ENCODE results near the gene TMEM94. TPM values are rescaled to one million over a fixed set of nuclear protein-coding genes. Genes with fewer than 3 reads are reported as not detected.

TMEM94 gene
- total RNA-seq, 1 donor from 2014 or later: 43.2 TPM

DNA sequence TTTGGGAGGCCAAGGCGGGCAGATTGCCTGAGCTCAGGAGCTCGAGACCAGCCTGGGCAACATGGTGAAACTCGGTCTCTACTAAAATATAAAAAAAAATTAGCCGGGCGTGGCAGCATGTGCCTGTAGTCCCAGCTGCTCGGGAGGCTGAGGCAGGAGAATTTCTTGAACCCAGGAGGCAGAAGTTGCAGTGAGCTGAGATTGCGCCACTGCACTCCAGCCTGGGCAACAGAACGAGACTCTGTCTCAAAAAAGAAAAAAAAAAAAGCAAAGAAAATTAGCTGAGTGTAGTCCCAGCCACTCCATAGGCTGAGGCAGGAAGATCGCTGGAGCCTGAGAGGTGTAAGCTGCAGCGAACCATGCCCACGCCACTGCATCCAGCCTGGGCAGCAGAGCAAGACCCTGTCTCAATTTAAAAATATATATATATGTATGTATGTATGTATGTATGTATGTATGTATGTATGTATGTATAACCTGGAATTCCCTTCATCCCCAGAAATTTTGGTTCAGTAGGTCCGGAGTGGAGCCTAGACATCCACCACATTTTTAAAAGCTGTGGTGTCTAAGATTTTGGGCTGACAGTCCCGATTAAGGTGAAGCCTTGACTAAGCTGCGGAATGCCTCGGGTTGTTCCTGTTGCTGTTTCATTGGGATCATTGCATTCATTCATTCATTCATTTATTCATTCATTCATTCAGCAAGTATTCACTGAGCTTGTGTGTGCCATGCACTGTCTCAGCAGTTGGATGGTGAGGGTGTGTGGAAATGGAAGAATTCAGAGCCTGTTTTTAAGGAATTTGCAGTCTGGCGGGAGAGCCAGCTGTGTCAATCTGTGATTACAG is 25.9 kb downstream of the TMEM94 start:
- Histone ChIP-seq H3K27me3 (no peaks in the 10 kb centered on the region), H3K9me3 (no peaks in the 10 kb centered on the region), H3K4me1 (peaks cover 16% of the 10 kb centered on the region), H3K36me3 (no peaks in the 10 kb centered on the region), H3K4me3 (no peak overlapping the region), H3K27ac (no peak overlapping the region)
- DNase-seq (ENCODE audit: extremely low spot score in 2 of 2): no peak
- no peak for TF ChIP-seq POLR2AphosphoS5 (IDR thresholded peaks at IDR 0.05; ENCODE audit: insufficient read depth in 1 of 2, low read depth in 1 of 2)
- no peak for TF ChIP-seq POLR2A (IDR thresholded peaks at IDR 0.05)
- TF ChIP-seq, protein P1, sequence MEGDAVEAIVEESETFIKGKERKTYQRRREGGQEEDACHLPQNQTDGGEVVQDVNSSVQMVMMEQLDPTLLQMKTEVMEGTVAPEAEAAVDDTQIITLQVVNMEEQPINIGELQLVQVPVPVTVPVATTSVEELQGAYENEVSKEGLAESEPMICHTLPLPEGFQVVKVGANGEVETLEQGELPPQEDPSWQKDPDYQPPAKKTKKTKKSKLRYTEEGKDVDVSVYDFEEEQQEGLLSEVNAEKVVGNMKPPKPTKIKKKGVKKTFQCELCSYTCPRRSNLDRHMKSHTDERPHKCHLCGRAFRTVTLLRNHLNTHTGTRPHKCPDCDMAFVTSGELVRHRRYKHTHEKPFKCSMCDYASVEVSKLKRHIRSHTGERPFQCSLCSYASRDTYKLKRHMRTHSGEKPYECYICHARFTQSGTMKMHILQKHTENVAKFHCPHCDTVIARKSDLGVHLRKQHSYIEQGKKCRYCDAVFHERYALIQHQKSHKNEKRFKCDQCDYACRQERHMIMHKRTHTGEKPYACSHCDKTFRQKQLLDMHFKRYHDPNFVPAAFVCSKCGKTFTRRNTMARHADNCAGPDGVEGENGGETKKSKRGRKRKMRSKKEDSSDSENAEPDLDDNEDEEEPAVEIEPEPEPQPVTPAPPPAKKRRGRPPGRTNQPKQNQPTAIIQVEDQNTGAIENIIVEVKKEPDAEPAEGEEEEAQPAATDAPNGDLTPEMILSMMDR (IDR thresholded peaks at IDR 0.05): no peak
- intact Hi-C loops (cut with DNase I): loop anchor here (2.0 kb wide), 1 partner anchor 32 kb away; the partner anchor contains the start of gene CASKIN2

DNA sequence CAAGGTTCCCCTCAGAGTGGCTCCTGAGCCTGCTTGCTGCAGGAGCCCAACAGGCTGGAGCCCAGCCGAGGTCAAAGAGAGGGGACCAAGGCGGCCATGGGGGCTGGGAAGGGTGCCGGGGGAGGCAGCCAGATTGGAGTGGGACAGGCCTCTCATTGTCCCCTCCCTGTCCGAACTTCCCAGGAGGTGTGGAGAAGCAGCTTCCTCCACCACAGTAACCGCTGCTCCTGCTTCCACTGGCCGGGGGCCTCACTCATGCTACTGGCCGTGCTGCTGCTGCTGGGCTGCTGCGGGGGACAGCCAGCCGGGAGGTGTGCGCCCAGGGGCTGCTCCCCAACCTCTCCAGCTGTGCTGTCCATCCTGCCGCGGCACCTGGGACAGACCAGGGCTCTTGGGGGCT is 29.3 kb downstream of the TMEM94 start:
- TF ChIP-seq POLR2A (IDR thresholded peaks at IDR 0.05): no peak
- TF ChIP-seq, protein P1 (IDR thresholded peaks at IDR 0.05): no peak
- TF ChIP-seq POLR2AphosphoS5 (IDR thresholded peaks at IDR 0.05; ENCODE audit: insufficient read depth in 1 of 2, low read depth in 1 of 2): no peak
- H3K4me3 ChIP-seq: no peak overlapping the region
- H3K4me1 ChIP-seq: peaks cover 9% of the 10 kb centered on the region
- no peaks in the 10 kb centered on the region for H3K9me3 ChIP-seq
- no peak for DNase-seq (ENCODE audit: extremely low spot score in 2 of 2)
- intact Hi-C loops (cut with DNase I): no loop called here
- no peaks in the 10 kb centered on the region for H3K36me3 ChIP-seq
- H3K27ac ChIP-seq: no peak overlapping the region
- H3K27me3 ChIP-seq: no peaks in the 10 kb centered on the region

DNA sequence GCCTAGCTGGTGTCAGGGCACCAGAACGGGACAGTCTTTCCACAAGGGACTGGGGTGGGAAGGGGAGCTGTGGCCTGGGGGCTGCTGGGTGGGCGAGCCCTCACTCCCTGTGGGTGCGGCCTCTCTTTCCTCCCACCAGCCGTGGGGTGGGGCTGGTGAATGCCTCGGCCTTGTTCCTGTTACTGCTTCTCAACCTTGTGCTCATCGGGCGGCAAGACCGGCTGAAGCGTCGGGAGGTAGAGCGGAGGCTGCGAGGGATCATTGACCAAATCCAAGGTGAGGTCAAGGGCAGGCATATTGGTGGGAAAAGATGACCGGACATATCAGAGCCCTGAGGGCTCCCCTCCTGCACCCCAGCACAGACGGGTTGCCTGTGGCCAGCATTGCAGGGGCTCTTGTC is 29.7 kb downstream of the TMEM94 start:
- TF ChIP-seq, protein P1 (IDR thresholded peaks at IDR 0.05): no peak
- TF ChIP-seq POLR2A (IDR thresholded peaks at IDR 0.05): no peak
- no peak for TF ChIP-seq POLR2AphosphoS5 (IDR thresholded peaks at IDR 0.05; ENCODE audit: insufficient read depth in 1 of 2, low read depth in 1 of 2)
- H3K4me1 ChIP-seq: peaks cover 4% of the 10 kb centered on the region
- no peaks in the 10 kb centered on the region for H3K9me3 ChIP-seq
- H3K4me3 ChIP-seq: no peak overlapping the region
- intact Hi-C loops (cut with DNase I): no loop called here
- H3K36me3 ChIP-seq: peaks cover 0 to 4% of the 10 kb centered on the region in 2 donors
- no peak overlapping the region for H3K27ac ChIP-seq
- H3K27me3 ChIP-seq: no peaks in the 10 kb centered on the region
- no peak for DNase-seq (ENCODE audit: extremely low spot score in 2 of 2)

DNA sequence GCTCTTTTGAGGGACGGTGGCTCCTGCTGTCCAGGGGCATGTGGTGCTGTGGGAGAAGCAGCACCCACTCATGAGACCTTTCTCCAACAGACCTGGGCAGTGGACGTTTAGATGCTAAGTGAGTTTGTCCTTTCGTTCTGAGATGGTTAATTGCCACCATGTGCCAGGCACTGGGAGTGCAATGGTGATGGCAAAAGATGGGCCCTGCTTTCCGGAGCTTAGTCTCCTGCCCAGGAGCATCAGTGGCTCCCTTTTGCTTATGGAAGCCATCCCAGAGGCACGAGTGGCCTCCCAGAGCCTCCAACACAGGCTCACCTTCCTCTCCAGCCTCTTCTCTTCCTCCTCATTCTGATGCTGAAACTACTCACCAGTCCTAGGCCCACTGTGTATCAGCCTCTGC is 30.5 kb downstream of the TMEM94 start:
- no peak overlapping the region for H3K4me3 ChIP-seq
- no peaks in the 10 kb centered on the region for H3K4me1 ChIP-seq
- TF ChIP-seq POLR2AphosphoS5 (IDR thresholded peaks at IDR 0.05; ENCODE audit: insufficient read depth in 1 of 2, low read depth in 1 of 2) (no peak), POLR2A (IDR thresholded peaks at IDR 0.05) (no peak)
- TF ChIP-seq, protein P1 (IDR thresholded peaks at IDR 0.05): no peak
- no peak for DNase-seq (ENCODE audit: extremely low spot score in 2 of 2)
- no peaks in the 10 kb centered on the region for H3K27me3 ChIP-seq
- intact Hi-C loops (cut with DNase I): no loop called here
- H3K27ac ChIP-seq: no peak overlapping the region
- H3K9me3 ChIP-seq: no peaks in the 10 kb centered on the region
- peaks cover 0 to 12% of the 10 kb centered on the region in 2 donors for H3K36me3 ChIP-seq

All from vagina (tissue), 2 donors.